ENCODE measurements around the gene PPP2R5A.

PPP2R5A gene

DNA sequence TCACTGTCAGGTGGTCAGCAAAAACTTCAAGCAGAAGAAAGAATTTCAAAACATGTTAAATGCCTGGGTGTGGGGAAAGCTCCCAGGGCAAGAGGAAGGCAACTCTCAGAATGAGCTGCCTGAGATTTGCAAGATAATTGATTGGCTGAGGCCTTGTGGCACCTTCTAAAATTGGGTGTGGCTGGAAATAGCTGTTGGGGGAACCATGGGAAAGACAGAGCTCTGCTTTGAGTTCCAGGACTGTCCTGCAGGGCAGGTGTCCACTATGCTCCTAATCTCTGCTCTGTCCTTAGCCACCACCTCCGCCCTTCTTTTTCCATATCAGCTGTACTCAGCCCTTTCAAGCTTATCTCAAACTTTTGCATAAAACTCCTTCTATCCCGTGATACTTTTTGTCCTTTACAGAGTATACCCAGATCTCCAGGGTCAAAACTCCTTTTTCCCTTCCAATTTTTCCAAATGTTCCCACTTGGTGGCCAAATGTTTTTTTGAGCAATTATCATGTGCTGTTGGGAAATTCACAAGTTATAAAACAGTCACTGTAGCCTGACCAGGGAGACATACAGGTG lies 23.8 kb upstream of the PPP2R5A start:
- DNase-seq (ENCODE audit: low read depth) = no peak
- no peak overlapping the region for H3K4me3 ChIP-seq (ENCODE audit: control insufficient read depth, low read depth, low read length)
- TF ChIP-seq, protein P1, sequence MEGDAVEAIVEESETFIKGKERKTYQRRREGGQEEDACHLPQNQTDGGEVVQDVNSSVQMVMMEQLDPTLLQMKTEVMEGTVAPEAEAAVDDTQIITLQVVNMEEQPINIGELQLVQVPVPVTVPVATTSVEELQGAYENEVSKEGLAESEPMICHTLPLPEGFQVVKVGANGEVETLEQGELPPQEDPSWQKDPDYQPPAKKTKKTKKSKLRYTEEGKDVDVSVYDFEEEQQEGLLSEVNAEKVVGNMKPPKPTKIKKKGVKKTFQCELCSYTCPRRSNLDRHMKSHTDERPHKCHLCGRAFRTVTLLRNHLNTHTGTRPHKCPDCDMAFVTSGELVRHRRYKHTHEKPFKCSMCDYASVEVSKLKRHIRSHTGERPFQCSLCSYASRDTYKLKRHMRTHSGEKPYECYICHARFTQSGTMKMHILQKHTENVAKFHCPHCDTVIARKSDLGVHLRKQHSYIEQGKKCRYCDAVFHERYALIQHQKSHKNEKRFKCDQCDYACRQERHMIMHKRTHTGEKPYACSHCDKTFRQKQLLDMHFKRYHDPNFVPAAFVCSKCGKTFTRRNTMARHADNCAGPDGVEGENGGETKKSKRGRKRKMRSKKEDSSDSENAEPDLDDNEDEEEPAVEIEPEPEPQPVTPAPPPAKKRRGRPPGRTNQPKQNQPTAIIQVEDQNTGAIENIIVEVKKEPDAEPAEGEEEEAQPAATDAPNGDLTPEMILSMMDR (conservative IDR thresholded peaks at IDR 0.05; ENCODE audit: control insufficient read depth, insufficient read depth, low read depth, low read length) = no peak

GRCh38 chr1:212267017-212267416 lies 18.2 kb upstream of the PPP2R5A start:
- DNase-seq (ENCODE audit: low read depth) = no peak
- TF ChIP-seq, protein P1 (conservative IDR thresholded peaks at IDR 0.05; ENCODE audit: control insufficient read depth, insufficient read depth, low read depth, low read length) = no peak
- no peak overlapping the region for H3K4me3 ChIP-seq (ENCODE audit: control insufficient read depth, low read depth, low read length)

GRCh38 chr1:212267460-212267859 lies 17.8 kb upstream of the PPP2R5A start:
- TF ChIP-seq, protein P1 (conservative IDR thresholded peaks at IDR 0.05; ENCODE audit: control insufficient read depth, insufficient read depth, low read depth, low read length) = no peak
- DNase-seq (ENCODE audit: low read depth) = no peak
- H3K4me3 ChIP-seq (ENCODE audit: control insufficient read depth, low read depth, low read length) = no peak overlapping the region

DNA sequence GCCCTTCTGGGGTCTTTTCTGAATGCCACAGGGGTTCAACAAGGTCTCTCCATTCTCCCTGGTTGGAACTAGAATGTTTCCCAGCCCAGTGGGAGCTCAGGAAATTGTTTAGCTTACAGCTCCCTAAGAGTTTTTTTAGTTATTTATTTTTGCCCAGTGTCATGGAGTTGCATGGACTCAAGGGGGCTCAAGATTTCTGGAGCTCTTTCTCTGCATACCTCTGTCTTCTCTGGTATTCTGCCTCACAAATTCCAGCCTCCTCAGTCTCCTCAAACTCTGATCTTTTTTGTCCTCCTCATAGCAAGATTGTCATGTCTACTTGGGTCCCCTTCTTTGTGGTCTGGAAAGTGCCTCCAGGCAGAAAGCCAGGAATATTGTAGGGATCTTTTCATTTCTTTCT lies 15.9 kb upstream of the PPP2R5A start:
- no peak overlapping the region for H3K4me3 ChIP-seq (ENCODE audit: control insufficient read depth, low read depth, low read length)
- DNase-seq (ENCODE audit: low read depth) = no peak
- TF ChIP-seq, protein P1 (conservative IDR thresholded peaks at IDR 0.05; ENCODE audit: control insufficient read depth, insufficient read depth, low read depth, low read length) = no peak

DNA sequence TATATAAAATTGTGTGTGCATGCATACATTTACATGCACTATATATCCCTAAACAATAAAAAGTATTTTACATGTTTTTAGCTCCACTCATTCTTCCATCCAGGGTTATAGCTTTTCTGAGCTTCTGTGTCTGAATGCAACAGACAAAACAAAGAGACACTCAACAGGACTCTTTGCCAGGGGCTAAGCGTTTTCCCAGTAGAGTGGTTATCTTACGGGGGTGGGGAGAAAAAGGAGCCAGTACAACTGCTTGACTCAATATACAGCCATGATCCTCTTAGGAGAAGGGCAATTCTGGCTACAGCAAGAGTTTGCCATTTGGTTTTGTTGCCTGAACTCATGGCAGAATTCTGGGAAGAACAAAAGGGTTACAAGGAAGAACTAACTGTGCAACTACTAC lies 14.6 kb upstream of the PPP2R5A start:
- no peak overlapping the region for H3K4me3 ChIP-seq (ENCODE audit: control insufficient read depth, low read depth, low read length)
- no peak for DNase-seq (ENCODE audit: low read depth)
- TF ChIP-seq, protein P1 (conservative IDR thresholded peaks at IDR 0.05; ENCODE audit: control insufficient read depth, insufficient read depth, low read depth, low read length) = no peak

DNA sequence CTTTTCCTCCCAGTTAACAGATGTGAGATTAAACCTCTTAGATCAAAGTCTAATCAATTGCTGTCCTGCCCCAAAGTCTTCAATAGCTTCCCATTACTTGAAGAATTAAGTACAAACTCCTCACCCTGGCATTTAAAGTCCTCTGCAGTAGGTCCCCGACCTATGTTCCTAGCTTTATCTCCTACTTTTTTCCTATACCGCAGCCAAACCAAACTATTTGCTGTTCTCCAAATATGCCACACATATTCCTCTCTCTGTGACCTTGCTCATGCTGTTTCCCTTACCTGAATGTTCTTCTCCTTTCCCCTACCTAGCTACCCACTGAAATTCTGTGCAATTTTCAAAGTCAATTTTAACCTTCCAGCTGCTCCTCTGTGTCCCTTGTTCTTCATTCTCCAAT lies 14.0 kb upstream of the PPP2R5A start:
- DNase-seq (ENCODE audit: low read depth) = no peak
- TF ChIP-seq, protein P1 (conservative IDR thresholded peaks at IDR 0.05; ENCODE audit: control insufficient read depth, insufficient read depth, low read depth, low read length) = no peak
- H3K4me3 ChIP-seq (ENCODE audit: control insufficient read depth, low read depth, low read length) = no peak overlapping the region

Data from fibroblast of mammary gland (primary cell).